ENCODE measurements around the gene CNOT9.

The CNOT9 gene

GRCh38 chr2:218555527-218555926 lies 13.1 kb upstream of the CNOT9 start:
- TF ChIP-seq POLR2A (IDR thresholded peaks at IDR 0.05; ENCODE audit: low read depth, low read length) = no peak
- TF ChIP-seq POLR2AphosphoS5 (IDR thresholded peaks at IDR 0.05; ENCODE audit: low read depth, low read length) = no peak
- TF ChIP-seq TAF1 (IDR thresholded peaks at IDR 0.05; ENCODE audit: borderline replicate concordance, low read depth, low read length) = no peak
- FAIRE-seq (peak; percentile 60), DNase-seq (ENCODE audit: insufficient read length) (no peak)

GRCh38 chr2:218557941-218558340 lies 10.7 kb upstream of the CNOT9 start:
- DNase-seq (ENCODE audit: insufficient read length) (no peak), FAIRE-seq (no peak)
- TF ChIP-seq TAF1 (IDR thresholded peaks at IDR 0.05; ENCODE audit: borderline replicate concordance, low read depth, low read length) (no peak), POLR2A (IDR thresholded peaks at IDR 0.05; ENCODE audit: low read depth, low read length) (no peak), POLR2AphosphoS5 (IDR thresholded peaks at IDR 0.05; ENCODE audit: low read depth, low read length) (no peak)

GRCh38 chr2:218558986-218559385 lies 9.7 kb upstream of the CNOT9 start:
- TF ChIP-seq TAF1 (IDR thresholded peaks at IDR 0.05; ENCODE audit: borderline replicate concordance, low read depth, low read length) = no peak
- no peak for TF ChIP-seq POLR2AphosphoS5 (IDR thresholded peaks at IDR 0.05; ENCODE audit: low read depth, low read length)
- TF ChIP-seq POLR2A (IDR thresholded peaks at IDR 0.05; ENCODE audit: low read depth, low read length) = no peak
- DNase-seq (ENCODE audit: insufficient read length) (no peak), FAIRE-seq (no peak)

- TF ChIP-seq POLR2AphosphoS5 (IDR thresholded peaks at IDR 0.05; ENCODE audit: low read depth, low read length) = no peak
- no peak for TF ChIP-seq POLR2A (IDR thresholded peaks at IDR 0.05; ENCODE audit: low read depth, low read length)
- TF ChIP-seq TAF1 (IDR thresholded peaks at IDR 0.05; ENCODE audit: borderline replicate concordance, low read depth, low read length) = no peak
- FAIRE-seq = no peak
- DNase-seq (ENCODE audit: insufficient read length) = no peak
Measured at GRCh38 chr2:218564056-218564455, 4.6 kb upstream of the CNOT9 start.

GRCh38 chr2:218566296-218566695 lies 2.3 kb upstream of the CNOT9 start:
- no peak for DNase-seq (ENCODE audit: insufficient read length)
- no peak for FAIRE-seq

GRCh38 chr2:218567797-218568189 lies 846 bp upstream of the CNOT9 start:
- TF ChIP-seq POLR2A (IDR thresholded peaks at IDR 0.05; ENCODE audit: low read depth, low read length) = no peak
- no peak for TF ChIP-seq POLR2AphosphoS5 (IDR thresholded peaks at IDR 0.05; ENCODE audit: low read depth, low read length)
- DNase-seq (ENCODE audit: insufficient read length) (no peak), FAIRE-seq (no peak)

More at GRCh38 chr2:218566296-218566695, 2.3 kb upstream of the CNOT9 start:
- TF ChIP-seq TAF1 (IDR thresholded peaks at IDR 0.05; ENCODE audit: borderline replicate concordance, low read depth, low read length) = no peak
- no peak for TF ChIP-seq POLR2A (IDR thresholded peaks at IDR 0.05; ENCODE audit: low read depth, low read length)
- no peak for TF ChIP-seq POLR2AphosphoS5 (IDR thresholded peaks at IDR 0.05; ENCODE audit: low read depth, low read length)

GRCh38 chr2:218569038-218569431 lies 396 bp downstream of the CNOT9 start:
- TF ChIP-seq POLR2AphosphoS5 (IDR thresholded peaks at IDR 0.05; ENCODE audit: low read depth, low read length) (peak; percentile 3; the same call in 1 of the 2 replicates), POLR2A (IDR thresholded peaks at IDR 0.05; ENCODE audit: low read depth, low read length) (no peak), TAF1 (IDR thresholded peaks at IDR 0.05; ENCODE audit: borderline replicate concordance, low read depth, low read length) (peak; percentile 29)
- FAIRE-seq = peak; percentile 83
- peak; percentile 31 for DNase-seq (ENCODE audit: insufficient read length)

- DNase-seq (ENCODE audit: insufficient read length) = no peak
- TF ChIP-seq POLR2A (IDR thresholded peaks at IDR 0.05; ENCODE audit: low read depth, low read length) = no peak
- no peak for TF ChIP-seq TAF1 (IDR thresholded peaks at IDR 0.05; ENCODE audit: borderline replicate concordance, low read depth, low read length)
- no peak for TF ChIP-seq POLR2AphosphoS5 (IDR thresholded peaks at IDR 0.05; ENCODE audit: low read depth, low read length)
- FAIRE-seq = peak; percentile 73
Measured at GRCh38 chr2:218569661-218570500, 1.2 kb downstream of the CNOT9 start.

GRCh38 chr2:218570850-218571249 lies 2.2 kb downstream of the CNOT9 start:
- DNase-seq (ENCODE audit: insufficient read length) (no peak), FAIRE-seq (no peak)
- TF ChIP-seq POLR2AphosphoS5 (IDR thresholded peaks at IDR 0.05; ENCODE audit: low read depth, low read length) (no peak), POLR2A (IDR thresholded peaks at IDR 0.05; ENCODE audit: low read depth, low read length) (no peak), TAF1 (IDR thresholded peaks at IDR 0.05; ENCODE audit: borderline replicate concordance, low read depth, low read length) (no peak)

- no peak for TF ChIP-seq POLR2A (IDR thresholded peaks at IDR 0.05; ENCODE audit: low read depth, low read length)
- TF ChIP-seq TAF1 (IDR thresholded peaks at IDR 0.05; ENCODE audit: borderline replicate concordance, low read depth, low read length) = no peak
- no peak for TF ChIP-seq POLR2AphosphoS5 (IDR thresholded peaks at IDR 0.05; ENCODE audit: low read depth, low read length)
- FAIRE-seq (no peak), DNase-seq (ENCODE audit: insufficient read length) (no peak)
Measured at GRCh38 chr2:218576854-218577253, 8.2 kb downstream of the CNOT9 start.

GRCh38 chr2:218577482-218578220 lies 9.0 kb downstream of the CNOT9 start:
- FAIRE-seq (no peak), DNase-seq (ENCODE audit: insufficient read length) (no peak)
- TF ChIP-seq POLR2AphosphoS5 (IDR thresholded peaks at IDR 0.05; ENCODE audit: low read depth, low read length) = 0 out of 2 replicates have a peak, but pooled peaks have one; percentile 16
- peak; percentile 29; the same call in 1 of the 2 replicates for TF ChIP-seq POLR2A (IDR thresholded peaks at IDR 0.05; ENCODE audit: low read depth, low read length)
- no peak for TF ChIP-seq TAF1 (IDR thresholded peaks at IDR 0.05; ENCODE audit: borderline replicate concordance, low read depth, low read length)

All from GM12892 (cell line).